IPS DF 6.9 (cell line): ENCODE data around the gene XCR1.
"Not testable (repeated sequence)": the region's sequence is repeated elsewhere in the genome, so short reads cannot be mapped to it uniquely, and the experiment has no call there.

ENCODE experiments used
- DNase-seq: peaks from one replicate; pipeline ENCODE4 v3.0.0-alpha.2; 2013; ENCODE audit warnings: low read depth, low spot score
- H3K27ac ChIP-seq: one replicate; pipeline ENCODE4 v1.5.1; 2013; ENCODE audit warnings: low read length, control low read depth
- H3K27me3 ChIP-seq: 2 replicates; pipeline ENCODE4 v1.6.1; 2013; ENCODE audit warnings: mild to moderate bottlenecking, low read length; ENCODE audit not compliant: control insufficient read depth, insufficient read depth
- H3K36me3 ChIP-seq: 2 replicates; pipeline ENCODE4 v1.6.1; 2013; ENCODE audit warnings: low read length; ENCODE audit not compliant: control insufficient read depth, insufficient read depth
- H3K4me1 ChIP-seq: 2 replicates; pipeline ENCODE4 v1.6.1; 2013; ENCODE audit warnings: low read length; ENCODE audit not compliant: control insufficient read depth, insufficient read depth
- H3K4me3 ChIP-seq: 2 replicates; pipeline ENCODE4 v1.5.1; 2013; ENCODE audit warnings: mild to moderate bottlenecking, low read length
- H3K9me3 ChIP-seq: 2 replicates; pipeline ENCODE4 v1.6.1; 2013; ENCODE audit warnings: low read length, inconsistent platforms; ENCODE audit not compliant: control insufficient read depth, insufficient read depth
- WGBS: extraction: QIAGEN DNeasy Blood & Tissue Kit; methylation state at CpG from one replicate; pipeline ENCODE4 v1.1.7; 2013; ENCODE audit warnings: mixed read lengths, missing lambda C conversion rate; ENCODE audit not compliant: insufficient read length, insufficient coverage; 5-methylcytosine and 5-hydroxymethylcytosine counted together

XCR1 gene

GRCh38 chr3:46038916-46039315 is 11.6 kb upstream of the XCR1 start:
- DNase-seq: no peak
- WGBS: 100% methylated on average over 1 of the region's 1 CpG
- Histone ChIP-seq H3K4me1 (no peaks in the 10 kb centered on the region), H3K27me3 (no peaks in the 10 kb centered on the region), H3K4me3 (no peak overlapping the region), H3K27ac (no peak overlapping the region), H3K9me3 (no peaks in the 10 kb centered on the region), H3K36me3 (no peaks in the 10 kb centered on the region)

- no CpG with 5 or more reads among the region's 3 CpGs for WGBS
- not testable (repeated sequence) for H3K36me3 ChIP-seq, H3K27me3 ChIP-seq, H3K27ac ChIP-seq, H3K9me3 ChIP-seq, DNase-seq, H3K4me1 ChIP-seq, H3K4me3 ChIP-seq
Observed at GRCh38 chr3:46038071-46038470, 10.8 kb upstream of the XCR1 start.

GRCh38 chr3:46036191-46036590 is 8.9 kb upstream of the XCR1 start:
- no peak for DNase-seq
- Histone ChIP-seq H3K27me3 (no peaks in the 10 kb centered on the region), H3K4me1 (no peaks in the 10 kb centered on the region), H3K36me3 (no peaks in the 10 kb centered on the region), H3K27ac (no peak overlapping the region), H3K4me3 (no peak overlapping the region), H3K9me3 (no peaks in the 10 kb centered on the region)
- WGBS: no CpG with 5 or more reads among the region's 1 CpG

GRCh38 chr3:46031747-46032146 is 4.5 kb upstream of the XCR1 start:
- Histone ChIP-seq H3K4me1 (no peaks in the 10 kb centered on the region), H3K4me3 (no peak overlapping the region), H3K27me3 (no peaks in the 10 kb centered on the region), H3K9me3 (peaks cover 4% of the 10 kb centered on the region), H3K36me3 (no peaks in the 10 kb centered on the region), H3K27ac (no peak overlapping the region)
- DNase-seq: no peak
- WGBS: no CpG with 5 or more reads among the region's 2 CpGs

GRCh38 chr3:46031269-46031668 is 4.0 kb upstream of the XCR1 start:
- no peaks in the 10 kb centered on the region for H3K4me1 ChIP-seq
- peaks cover 4% of the 10 kb centered on the region for H3K9me3 ChIP-seq
- WGBS: no CpG with 5 or more reads among the region's 4 CpGs
- no peak for DNase-seq
- no peak overlapping the region for H3K27ac ChIP-seq
- H3K36me3 ChIP-seq: no peaks in the 10 kb centered on the region
- H3K27me3 ChIP-seq: no peaks in the 10 kb centered on the region
- no peak overlapping the region for H3K4me3 ChIP-seq

- WGBS: no CpG with 5 or more reads among the region's 6 CpGs
- Histone ChIP-seq H3K4me3 (no peak overlapping the region), H3K4me1 (no peaks in the 10 kb centered on the region), H3K27me3 (no peaks in the 10 kb centered on the region), H3K36me3 (no peaks in the 10 kb centered on the region), H3K9me3 (peaks cover 4% of the 10 kb centered on the region), H3K27ac (no peak overlapping the region)
- DNase-seq: no peak
Observed at GRCh38 chr3:46030626-46031025, 3.3 kb upstream of the XCR1 start.

GRCh38 chr3:46029953-46030543 is 2.8 kb upstream of the XCR1 start:
- Histone ChIP-seq H3K4me3 (no peak overlapping the region), H3K36me3 (no peaks in the 10 kb centered on the region), H3K27me3 (no peaks in the 10 kb centered on the region), H3K9me3 (peaks cover 4% of the 10 kb centered on the region), H3K4me1 (no peaks in the 10 kb centered on the region), H3K27ac (no peak overlapping the region)
- no CpG with 5 or more reads among the region's 1 CpG for WGBS
- DNase-seq: no peak

- Histone ChIP-seq H3K4me1 (no peaks in the 10 kb centered on the region), H3K27me3 (no peaks in the 10 kb centered on the region), H3K36me3 (no peaks in the 10 kb centered on the region; the same call in 1 of the 2 replicates), H3K27ac (no peak overlapping the region), H3K4me3 (no peak overlapping the region), H3K9me3 (peaks cover 4% of the 10 kb centered on the region)
- DNase-seq: no peak
- WGBS: no CpG with 5 or more reads among the region's 6 CpGs
Observed at GRCh38 chr3:46027736-46028397, 584 bp upstream of the XCR1 start.

- H3K4me1 ChIP-seq: no peaks in the 10 kb centered on the region
- DNase-seq: no peak
- H3K4me3 ChIP-seq: no peak overlapping the region
- H3K36me3 ChIP-seq: no peaks in the 10 kb centered on the region; the same call in 1 of the 2 replicates
- peaks cover 4% of the 10 kb centered on the region for H3K9me3 ChIP-seq
- no peak overlapping the region for H3K27ac ChIP-seq
- WGBS: no CpG with 5 or more reads among the region's 1 CpG
- no peaks in the 10 kb centered on the region for H3K27me3 ChIP-seq
Observed at GRCh38 chr3:46025139-46025538, 2.1 kb downstream of the XCR1 start.

- Histone ChIP-seq H3K36me3 (no peaks in the 10 kb centered on the region; the same call in 1 of the 2 replicates), H3K27me3 (no peaks in the 10 kb centered on the region), H3K9me3 (peaks cover 4% of the 10 kb centered on the region), H3K4me1 (no peaks in the 10 kb centered on the region), H3K4me3 (no peak overlapping the region), H3K27ac (no peak overlapping the region)
- WGBS: no CpG with 5 or more reads among the region's 3 CpGs
- no peak for DNase-seq
Observed at GRCh38 chr3:46024131-46024530, 3.2 kb downstream of the XCR1 start.
